ENCODE measurements around the gene LEKR1.
A peak's percentile ranks its signal among the peaks of the same experiment; 100 is the strongest.
"Not testable (repeated sequence)": the region's sequence is repeated elsewhere in the genome, so short reads cannot be mapped to it uniquely, and the experiment has no call there.

Gene LEKR1

DNA sequence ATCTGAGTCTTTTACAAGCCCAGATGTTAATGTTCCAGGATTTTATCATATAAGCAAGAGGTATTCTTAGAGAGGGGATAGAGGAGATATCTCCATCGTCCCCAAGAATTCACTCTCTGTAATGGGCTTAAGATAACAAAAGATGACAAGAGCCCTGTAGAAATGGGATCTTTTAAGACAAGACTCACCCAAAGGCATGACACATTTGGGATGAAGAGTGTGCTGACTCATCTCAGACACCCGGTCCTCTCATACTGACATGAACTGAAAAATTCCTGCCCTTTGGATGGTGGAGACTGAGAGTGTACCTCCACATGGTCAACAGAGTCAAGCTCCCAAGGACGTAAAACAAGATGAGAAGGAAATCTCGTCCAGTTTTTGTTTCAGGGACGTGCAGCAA lies 11.0 kb downstream of the LEKR1 start:
- no peak for DNase-seq (ENCODE audit: low read depth)

DNA sequence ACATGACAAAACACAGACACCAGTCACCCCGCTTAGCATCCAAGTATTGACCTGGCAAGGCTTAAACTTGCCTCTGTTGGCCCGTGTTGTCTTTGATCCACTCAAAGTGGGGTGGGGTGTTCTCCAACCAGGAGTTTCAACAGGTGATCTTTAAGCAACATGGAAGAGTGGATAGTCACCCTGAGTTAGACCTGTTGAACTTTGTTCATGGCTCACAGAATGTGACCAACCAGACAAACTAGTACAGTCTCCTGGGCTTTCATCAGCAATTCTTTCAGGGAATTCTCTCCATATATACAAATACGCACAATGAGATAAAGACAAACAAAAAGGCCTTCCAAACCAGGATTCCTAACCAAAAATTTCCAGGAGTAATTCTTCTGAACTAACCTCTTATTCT lies 11.9 kb downstream of the LEKR1 start:
- DNase-seq (ENCODE audit: low read depth), result no peak

DNA sequence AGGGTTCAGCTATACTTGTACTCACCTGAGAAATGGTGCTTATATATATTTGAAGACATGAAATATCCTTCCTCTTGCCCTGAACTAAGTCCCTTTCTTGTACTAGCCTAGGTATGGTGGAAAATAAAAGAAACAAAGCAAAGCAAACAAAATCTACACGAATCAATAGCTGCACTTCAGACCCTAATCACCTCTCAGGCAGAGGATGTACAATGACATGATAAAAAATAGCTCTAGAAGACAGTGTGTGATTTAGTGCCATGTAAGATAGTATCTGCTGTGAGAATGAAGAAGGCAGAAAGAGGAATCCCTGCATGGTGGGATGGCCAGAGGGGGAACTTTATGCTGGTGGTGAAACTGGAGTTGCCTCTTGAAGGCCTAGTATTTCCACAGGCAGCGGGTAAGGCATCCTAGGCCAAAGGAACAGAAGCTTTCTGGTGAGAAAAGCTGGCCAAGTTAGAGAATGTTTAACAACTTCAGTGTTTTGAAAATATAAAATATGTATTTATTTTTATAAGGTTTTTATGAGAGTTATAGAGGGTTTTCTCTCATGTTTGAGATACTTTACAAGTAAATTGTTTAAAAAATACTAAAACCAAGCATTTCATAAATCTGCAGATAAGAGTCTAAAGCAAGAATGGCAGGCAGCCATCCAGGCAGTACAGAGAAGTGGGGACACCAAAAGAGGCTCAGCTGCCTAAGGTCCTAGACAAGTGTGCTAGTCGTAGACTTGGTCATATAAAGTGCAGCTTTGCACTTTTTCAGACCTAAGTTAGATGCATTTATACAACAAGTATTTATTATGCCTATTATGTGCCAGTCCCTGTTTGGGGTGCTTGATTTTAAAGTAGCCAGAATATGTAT lies 14.9 kb downstream of the LEKR1 start:
- no peak for DNase-seq (ENCODE audit: low read depth)

DNA sequence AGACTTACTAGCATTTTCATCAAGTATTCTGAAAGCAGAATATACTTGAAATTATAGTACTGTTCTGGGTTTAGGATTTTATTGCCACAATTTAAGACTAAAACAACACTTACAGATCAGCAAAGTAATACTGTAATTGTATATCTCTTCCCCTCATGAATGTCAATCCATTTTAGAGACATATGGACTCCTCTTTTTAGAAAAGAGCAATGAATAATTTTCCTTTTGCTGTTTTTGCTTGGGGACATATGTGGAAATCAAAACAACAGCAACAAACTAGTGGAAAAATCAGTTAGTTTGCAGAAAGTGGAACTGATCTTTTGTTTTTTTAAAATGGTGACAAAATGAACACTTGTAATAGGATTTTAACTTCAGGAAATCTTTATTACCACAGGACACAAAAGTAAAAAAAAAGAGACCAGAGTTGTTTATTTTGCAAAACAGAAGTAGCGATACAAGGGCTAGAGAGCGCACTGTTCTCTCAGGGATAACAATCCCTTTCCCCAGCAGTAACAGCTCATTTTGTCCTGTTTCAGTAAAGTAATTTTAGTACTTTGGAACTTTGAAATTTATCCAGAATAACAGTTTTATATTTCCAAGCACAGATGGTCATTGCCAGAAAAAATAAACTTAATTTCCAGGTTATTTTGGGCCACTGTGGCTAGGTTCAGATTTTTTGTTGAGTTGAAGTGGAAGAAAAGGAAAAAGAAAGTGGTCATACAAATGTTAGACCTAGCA lies 17.1 kb downstream of the LEKR1 start:
- DNase-seq (ENCODE audit: low read depth), result no peak

DNA sequence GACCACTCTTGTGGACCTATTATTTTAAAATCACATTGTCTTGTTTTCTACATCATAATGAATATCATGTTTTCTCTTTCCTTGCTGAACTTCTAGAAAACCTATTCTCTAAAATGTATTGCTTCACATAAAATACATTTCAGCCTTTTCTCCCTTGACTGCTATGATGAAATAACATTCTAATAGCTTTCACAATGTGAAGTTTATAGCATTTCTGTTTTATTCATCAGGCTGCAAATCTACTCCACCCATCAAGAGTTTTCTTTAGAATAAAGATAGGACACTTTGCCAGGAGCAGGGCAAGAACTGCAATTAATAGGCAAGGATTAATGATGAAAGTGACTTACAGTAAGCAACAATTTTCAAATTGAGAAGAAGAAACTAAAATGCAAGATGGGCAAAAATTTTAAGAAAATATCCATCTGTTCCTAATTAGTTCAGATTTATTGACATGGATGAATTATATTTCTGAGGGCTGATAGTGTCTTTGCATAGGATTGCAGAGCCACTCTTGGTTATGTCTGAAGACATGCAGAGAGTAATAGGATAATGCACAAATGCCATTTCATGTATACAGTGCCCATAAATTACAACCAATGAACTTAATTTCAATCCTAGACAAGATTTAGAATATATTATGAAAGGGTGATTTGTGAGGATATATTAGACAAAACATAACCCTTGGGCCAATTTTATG lies 21.7 kb downstream of the LEKR1 start:
- peak; percentile 31 for DNase-seq (ENCODE audit: low read depth)

DNA sequence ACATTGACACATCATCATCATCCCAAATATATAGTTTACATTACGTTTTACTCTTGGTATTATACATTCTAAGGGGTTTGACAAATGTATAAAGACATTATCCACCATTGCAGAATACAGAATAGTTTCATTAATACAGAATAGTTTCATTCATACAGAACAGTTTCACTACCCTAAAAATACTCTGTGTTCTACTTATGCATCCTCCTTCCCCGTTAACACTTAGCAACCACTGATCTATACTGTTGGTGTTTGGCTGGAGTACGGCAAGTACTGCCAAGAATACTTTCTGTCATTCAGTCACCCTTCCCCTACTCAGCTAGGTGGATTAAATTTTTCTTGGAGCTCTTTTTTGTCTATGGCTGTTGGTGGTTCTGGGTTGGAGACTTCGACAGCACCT lies 33.4 kb downstream of the LEKR1 start:
- DNase-seq (ENCODE audit: low read depth), result no peak

DNA sequence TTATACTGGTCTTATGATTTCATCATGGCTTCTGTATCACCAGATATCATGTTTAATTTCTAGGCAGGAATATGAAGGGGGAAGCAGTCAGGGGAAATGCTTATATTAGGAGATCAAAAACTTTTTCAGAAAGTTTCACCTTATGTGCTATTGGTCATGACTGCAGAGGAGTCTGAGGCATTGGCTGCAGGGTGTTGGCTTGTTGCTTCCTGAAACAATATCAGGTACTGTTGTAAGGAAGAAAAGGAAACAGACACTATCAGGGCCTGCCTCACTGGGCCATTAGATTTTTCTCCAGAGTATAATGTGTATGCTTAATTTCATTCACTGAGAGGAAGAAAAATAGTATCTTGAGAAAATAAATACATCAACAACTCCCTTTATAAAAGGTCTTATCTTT lies 34.7 kb downstream of the LEKR1 start:
- DNase-seq (ENCODE audit: low read depth), result no peak

DNA sequence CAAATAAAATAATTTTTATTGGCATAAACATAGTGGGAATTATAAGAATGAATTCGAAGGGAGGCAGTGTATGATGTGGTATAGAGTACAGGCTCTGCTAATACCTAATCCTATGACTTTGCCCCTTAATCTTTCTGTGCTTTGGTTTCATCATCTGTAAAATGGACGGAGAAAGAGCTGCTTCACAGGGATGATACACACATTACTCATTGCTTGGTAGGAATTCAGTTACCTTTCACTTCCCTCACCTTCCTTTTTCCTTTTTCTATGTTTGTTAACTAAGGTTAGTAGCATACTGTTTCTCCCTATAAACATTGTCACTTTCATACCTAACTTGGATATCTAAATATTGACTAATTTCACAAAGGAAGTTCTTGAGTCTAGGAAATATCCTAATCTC lies 36.2 kb downstream of the LEKR1 start:
- DNase-seq (ENCODE audit: low read depth), result no peak

DNA sequence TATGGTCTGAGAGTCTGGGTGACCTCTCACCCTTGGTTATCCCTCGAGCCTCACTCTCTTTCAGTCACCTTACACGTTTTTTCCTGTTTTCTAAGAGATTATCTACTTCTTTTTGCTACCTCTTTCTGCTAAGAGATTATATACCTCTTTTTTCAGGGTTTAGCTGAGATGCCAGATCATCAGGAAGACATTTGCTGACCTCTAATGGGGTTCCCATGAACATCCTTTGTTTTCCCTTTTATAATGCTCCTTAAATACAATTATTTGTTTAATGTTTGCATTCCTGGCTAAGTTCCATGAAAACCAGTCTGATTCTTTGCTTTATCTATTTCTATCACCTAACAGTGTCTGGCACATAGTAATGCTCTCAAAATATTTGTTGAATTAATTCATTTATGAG lies 39.6 kb downstream of the LEKR1 start:
- DNase-seq (ENCODE audit: low read depth), result no peak

DNA sequence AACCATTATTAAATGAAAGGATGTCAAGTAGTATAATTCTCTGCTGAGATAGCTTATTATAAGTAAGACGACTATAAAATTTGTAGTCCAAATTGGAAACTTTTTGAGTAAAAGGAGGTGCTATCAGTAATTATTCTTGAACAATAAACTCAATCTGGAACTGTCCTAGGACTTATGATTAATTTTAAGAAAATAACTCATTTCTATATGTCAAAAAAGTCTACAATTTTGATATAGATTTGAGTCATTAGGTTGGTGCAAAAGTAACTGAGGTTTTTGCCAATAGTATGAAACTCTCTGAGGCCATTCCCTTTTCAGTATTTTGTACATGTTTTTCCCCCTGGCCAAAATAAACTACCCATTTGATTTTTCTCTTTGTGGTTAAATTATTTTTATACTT lies 41.0 kb downstream of the LEKR1 start:
- no peak for DNase-seq (ENCODE audit: low read depth)

DNA sequence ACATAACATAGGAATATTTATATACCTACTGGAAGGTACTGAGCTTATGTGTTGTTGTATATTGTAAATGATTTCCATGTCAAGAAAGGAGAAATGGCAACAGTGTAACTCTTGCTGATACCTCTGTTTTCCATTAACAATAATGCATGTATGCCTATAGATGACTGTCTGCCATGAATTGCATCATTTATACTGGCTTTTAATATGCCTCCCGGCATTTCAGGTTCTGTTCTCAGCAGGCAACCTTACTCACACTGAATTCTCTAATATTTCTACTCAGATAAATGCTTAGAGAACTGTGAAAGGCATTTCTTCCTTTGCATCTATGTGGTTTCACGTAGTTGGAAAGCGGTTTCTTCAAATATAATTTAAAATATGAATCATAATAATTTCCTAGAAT lies 41.8 kb downstream of the LEKR1 start:
- DNase-seq (ENCODE audit: low read depth), result no peak

DNA sequence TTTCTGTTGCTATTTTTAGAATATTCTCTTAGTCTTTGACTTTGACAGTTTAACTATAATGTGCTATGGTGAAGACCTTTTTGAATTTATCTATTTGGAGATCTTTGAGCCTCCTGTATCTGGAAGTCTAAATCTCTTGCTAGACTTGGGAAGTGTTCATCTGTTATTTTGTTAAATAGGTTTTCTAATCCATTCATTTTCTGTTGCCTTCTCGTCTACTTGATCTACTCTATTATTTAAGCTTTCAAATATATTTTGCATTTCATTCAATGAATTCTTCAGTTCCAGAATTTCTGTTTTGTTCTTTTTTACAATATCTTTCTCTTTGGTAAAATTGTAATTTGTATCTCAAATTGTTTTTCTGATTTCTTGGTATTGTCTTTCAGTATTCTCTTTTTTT lies 47.8 kb downstream of the LEKR1 start:
- DNase-seq (ENCODE audit: low read depth), result no peak

DNA sequence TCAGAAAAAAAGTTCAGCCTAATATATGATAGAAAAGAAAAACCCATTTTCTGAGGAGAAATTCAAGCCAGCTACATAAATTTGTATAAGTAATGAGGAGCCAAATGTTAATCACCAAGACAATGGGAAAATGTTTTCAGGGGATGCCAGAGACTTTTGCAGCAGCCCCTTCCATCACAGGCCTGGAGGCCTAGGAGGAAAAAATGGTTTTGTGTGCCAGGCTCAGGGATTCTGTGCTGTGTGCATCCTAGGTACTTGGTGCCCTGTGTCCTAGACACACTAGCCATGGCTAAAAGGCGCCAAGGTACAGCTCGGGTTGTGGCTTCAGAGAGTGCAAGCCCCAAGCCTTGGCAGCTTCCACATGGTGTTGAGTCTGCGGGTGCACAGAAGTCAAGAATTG lies 53.3 kb downstream of the LEKR1 start:
- DNase-seq (ENCODE audit: low read depth), result not testable (repeated sequence)

DNA sequence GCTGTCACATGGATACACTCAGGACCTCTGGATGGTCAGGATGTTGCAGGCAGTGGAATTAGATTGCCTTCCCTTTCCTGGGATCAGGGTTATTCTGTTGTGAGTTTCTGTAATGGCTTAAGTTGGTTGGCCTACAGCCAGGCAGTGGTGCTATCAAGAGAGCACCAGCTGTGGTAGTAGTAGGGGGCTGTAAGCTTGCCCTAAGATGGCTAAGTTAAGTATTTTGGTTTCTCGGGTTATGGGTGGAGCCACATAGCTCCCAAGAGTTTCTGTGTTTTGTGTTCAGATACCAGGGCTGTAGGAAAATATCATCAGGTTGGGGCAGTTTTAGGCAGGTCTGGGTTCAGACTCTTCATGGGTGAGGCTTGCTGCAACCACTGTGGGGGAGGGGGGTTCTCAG lies 59.6 kb downstream of the LEKR1 start:
- DNase-seq (ENCODE audit: low read depth), result no peak

DNA sequence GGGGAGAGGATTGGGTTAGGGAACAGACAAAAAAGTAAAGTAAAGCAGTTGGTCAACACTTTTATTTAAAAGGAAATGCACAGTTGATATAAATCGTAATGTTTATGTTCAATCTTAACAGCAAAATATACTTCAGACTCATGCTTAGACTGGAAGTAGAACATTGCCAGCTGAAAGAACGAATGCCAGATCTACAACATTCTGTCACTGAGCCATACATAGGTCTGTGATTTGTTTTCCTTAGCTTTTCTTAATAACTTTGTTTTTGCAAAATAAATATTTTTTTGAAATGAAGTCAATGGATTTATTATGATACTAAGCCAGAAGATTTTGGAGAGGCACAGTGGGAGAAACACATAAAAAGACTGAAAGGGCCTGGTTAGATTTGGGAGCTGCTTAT lies 62.0 kb downstream of the LEKR1 start:
- DNase-seq (ENCODE audit: low read depth), result no peak

DNA sequence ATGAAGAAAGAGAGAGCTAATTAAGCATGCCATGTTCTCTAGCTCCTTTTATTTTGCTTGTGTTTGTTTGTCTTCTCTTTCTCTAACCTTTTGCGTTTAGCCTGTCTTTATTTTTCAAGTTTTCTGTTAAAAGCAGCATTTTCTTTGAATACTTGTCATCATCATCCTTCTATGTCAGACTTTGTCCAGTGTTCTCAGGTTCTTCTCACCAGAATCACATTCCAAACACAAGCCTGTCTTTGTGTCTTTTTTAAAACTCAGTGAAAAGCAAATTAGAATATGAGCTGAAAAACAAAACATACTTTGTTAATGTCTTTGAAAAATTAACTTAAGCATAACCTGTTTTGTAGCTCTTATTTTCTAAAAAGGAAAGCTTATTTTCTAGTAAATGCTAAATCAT lies 62.4 kb downstream of the LEKR1 start:
- DNase-seq (ENCODE audit: low read depth), result no peak

DNA sequence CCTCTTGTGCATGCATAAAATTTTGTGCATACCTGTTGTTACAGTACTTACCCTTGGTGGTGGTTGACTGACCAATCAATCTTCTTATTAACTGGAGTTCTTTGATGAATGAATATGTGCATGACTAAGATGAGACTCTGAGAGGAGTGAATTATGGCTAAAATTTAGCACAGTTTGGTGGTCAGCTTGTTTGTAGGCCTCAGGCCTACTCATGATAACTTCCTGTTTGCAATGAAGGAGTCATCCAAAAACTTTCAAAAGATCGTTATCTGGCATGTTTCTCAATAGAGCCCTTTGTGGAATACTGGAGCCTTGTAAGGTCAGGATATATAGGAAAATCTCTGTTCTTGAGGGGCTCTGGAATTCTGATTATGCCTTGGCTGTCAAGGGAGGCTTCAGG lies 66.5 kb downstream of the LEKR1 start:
- peak; percentile 52 for DNase-seq (ENCODE audit: low read depth)

DNA sequence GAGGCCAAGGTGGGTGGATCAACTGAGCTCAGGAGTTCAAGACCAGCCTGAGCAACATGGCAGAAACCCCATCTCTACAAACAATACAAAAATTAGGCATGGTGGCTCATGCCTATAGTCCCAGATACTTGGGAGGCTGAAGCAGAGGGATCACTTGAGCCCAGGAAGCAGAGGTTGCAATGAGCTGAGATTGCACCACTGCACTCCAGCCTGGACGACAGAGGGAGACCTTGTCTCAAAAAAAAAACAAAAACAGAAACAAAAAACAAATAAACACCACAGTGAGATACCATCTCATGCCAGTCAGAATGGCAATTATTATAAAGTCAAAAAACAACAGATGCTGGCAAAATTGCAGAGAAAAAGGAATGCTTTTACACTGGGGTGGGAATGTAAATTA lies 69.2 kb downstream of the LEKR1 start:
- DNase-seq (ENCODE audit: low read depth), result not testable (repeated sequence)

DNA sequence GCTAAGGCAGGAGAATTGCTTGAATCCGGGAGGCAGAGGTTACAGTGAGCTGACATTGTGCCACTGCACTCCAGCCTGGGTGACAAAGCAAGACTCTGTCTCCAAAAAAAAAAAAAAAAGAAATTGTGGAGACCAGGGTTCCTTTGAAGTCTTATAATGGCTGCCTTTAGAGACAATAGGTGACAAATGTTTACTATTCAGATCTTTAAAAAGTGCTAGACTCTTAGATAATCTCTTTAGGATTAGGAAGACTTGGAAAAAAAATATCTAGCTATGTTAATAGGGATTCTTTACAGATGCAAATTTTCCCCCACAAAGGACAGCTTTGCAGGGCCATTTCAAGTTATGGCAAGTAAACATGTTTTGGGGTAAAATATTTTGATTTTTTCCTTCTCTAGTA lies 71.7 kb downstream of the LEKR1 start:
- DNase-seq (ENCODE audit: low read depth), result not testable (repeated sequence)

DNA sequence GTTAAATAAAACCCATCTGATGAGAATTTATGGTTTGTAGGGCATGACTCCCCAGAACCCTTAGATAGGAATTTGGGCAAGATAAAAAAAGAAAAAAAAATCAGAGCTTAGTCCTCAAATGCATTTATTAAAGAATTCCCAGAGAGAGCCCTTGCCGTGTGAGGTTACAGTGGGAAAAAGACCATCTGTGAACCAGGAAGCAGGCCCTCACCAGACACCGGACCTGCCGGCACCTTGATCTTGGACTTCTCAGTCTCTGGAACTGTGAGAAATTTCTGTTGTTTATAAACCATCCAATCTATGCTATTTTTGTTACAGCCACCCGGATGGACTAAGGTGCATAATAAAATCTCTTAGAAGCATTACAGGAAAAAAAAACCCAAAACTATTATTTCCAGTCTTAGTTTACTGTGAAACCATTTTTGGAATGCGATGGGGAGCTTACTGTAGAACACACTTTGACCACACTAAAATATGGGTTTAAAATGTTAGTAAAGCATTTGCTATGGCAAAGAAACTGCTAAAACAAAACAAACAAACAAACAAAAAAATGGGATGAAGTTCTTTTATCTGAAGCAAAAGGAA lies 72.2 kb downstream of the LEKR1 start:
- DNase-seq (ENCODE audit: low read depth), result no peak

DNA sequence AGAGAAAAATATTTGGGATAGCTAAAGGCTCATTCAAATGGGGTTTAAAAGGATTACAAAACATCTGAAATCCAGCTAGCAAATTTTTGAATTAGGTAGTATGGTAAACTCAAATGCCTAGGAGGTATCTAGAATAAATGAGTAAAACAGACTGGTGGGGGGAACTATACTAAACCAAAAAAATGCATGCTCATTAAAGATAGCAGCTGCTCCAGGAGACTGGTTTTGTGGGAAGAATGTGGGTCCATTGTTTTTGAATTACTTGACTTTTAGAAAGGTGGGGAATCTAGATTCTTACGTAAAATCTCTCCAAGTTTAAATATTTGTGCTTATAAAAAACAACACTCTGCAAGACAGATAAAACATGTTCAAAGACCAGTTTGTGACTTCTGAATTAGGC lies 73.8 kb downstream of the LEKR1 start:
- no peak for DNase-seq (ENCODE audit: low read depth)

DNA sequence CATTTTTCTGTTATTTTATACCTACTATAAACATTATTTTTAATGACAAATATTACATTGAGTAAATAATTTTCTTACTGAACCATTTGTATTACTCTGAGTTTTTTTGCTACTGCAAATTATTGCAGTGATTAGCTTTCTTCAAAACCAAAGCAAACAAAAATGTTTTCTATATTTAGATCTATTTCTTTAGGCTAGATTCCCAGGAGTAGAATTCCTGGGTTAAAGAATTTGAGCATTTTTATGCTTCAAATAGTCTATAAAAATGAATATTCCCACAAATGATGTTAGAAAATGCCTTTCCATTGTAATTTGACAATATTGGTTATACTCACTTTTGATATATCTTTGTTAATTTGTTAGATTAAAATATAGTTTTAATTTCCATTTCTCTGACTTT lies 76.8 kb downstream of the LEKR1 start:
- DNase-seq (ENCODE audit: low read depth), result no peak

DNA sequence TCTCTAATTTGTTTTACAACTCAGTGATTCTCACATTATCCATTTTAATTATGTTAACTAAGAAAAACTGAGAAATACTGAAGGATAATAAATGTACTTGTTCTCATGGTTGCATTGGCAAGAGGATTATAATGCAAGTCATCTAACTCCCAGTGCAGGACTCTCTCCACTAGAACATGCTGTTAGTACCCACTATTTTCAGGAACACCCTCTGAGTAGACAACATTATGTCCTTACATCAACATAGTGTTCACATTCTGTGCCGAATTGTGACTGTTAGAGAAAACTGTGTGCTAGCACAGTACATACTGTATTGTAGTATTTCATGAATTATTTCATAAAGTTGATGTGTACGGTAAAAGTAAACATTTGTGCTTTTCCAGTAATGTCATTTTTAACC lies 80.1 kb downstream of the LEKR1 start:
- no peak for DNase-seq (ENCODE audit: low read depth)
